GM12874 (cell line): ENCODE measurements around the gene GLT6D1.

Experiments used
- TF ChIP-seq, protein P1 (sequence below): IDR thresholded peaks from 2 replicates; pipeline ENCODE4 v1.5.1; 2011; ENCODE audit warnings: low read depth, mild to moderate bottlenecking, control low read depth, low read length, moderate library complexity; ENCODE audit not compliant: insufficient read depth

GLT6D1 gene

DNA sequence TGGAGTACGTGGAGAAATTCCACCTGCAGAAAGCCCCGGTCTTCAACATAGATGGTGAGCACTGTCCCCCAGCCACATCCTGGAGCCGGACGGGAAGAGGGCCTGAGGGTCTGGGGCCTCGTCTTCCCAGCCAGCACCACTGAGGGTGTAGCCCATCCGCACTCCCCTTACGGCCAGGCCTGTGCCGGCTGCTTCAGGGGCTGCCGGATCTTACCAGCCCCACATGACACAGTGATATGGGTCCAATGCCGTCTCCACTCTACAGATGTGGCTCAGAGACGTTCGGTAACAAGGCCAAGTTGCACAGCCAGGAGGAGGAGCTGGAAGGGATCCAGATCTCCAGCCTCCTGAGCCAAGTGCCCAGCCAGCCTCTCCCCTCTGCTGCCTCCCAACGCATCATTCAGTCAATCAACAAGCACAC, 21.3 kb downstream of the GLT6D1 start:
- TF ChIP-seq, protein P1, sequence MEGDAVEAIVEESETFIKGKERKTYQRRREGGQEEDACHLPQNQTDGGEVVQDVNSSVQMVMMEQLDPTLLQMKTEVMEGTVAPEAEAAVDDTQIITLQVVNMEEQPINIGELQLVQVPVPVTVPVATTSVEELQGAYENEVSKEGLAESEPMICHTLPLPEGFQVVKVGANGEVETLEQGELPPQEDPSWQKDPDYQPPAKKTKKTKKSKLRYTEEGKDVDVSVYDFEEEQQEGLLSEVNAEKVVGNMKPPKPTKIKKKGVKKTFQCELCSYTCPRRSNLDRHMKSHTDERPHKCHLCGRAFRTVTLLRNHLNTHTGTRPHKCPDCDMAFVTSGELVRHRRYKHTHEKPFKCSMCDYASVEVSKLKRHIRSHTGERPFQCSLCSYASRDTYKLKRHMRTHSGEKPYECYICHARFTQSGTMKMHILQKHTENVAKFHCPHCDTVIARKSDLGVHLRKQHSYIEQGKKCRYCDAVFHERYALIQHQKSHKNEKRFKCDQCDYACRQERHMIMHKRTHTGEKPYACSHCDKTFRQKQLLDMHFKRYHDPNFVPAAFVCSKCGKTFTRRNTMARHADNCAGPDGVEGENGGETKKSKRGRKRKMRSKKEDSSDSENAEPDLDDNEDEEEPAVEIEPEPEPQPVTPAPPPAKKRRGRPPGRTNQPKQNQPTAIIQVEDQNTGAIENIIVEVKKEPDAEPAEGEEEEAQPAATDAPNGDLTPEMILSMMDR: no peak

DNA sequence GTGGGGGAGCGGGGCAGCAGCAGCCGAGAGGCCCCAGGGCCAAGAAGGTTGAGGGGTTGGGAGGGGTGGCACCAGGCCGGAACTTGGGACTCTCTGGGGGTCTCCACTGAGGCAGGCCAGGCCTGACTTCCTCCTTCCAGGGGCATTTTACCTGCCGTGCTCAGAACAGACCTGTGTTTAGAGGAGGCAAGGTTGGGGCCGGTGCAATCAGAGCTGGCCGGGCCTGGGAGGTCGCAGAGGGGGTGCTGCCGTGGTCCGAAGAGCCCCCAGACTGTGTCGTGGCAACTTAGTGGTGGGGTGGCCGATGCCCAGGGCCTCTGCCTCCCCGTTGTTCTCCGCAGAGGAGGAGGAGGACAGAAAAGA, 21.8 kb downstream of the GLT6D1 start:
- TF ChIP-seq, protein P1: no peak

DNA sequence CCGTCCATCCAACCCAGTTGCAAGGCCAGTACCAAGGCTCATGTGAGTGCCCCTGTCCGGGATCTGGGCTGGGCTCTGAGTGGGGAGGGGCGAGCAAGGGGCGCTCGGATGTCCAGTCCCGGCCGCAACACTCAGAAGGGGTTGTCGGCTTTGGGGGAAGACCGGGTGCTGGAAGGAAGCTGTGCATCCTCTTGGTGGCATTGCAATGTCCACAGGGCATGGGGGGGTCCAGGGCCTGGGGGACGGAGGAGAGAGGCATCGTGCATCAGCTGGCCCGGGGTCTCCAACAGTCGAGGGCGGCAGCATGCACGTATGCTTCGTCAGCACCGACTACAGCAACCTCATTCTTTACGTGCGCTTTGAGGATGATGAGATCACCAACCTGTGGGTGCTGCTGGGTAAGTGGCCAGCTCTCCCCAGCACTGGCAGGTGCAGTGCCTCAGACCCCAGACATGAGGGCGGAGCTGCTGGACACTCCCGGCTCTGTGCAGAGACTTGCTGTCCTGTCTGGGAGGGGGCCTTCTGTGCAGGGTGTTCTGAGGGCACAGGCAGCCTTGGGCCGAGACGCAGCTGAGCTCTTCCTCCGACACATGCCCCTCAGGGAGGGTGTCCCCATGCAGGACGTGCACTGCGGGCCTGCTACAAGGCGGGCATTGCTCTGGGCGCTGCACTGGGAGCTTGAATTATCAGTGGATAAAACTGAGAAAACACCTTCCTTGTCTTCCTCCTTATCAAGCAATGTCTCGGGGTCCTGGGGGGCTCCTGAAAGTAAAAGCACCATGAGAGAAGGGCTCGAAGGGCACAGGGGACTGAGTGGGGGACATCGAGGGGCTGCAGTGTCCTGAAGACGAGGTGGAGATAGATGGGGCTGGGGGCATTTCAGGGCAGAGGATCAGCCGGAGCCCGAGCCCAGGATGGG, 22.5 kb downstream of the GLT6D1 start:
- TF ChIP-seq, protein P1: no peak

DNA sequence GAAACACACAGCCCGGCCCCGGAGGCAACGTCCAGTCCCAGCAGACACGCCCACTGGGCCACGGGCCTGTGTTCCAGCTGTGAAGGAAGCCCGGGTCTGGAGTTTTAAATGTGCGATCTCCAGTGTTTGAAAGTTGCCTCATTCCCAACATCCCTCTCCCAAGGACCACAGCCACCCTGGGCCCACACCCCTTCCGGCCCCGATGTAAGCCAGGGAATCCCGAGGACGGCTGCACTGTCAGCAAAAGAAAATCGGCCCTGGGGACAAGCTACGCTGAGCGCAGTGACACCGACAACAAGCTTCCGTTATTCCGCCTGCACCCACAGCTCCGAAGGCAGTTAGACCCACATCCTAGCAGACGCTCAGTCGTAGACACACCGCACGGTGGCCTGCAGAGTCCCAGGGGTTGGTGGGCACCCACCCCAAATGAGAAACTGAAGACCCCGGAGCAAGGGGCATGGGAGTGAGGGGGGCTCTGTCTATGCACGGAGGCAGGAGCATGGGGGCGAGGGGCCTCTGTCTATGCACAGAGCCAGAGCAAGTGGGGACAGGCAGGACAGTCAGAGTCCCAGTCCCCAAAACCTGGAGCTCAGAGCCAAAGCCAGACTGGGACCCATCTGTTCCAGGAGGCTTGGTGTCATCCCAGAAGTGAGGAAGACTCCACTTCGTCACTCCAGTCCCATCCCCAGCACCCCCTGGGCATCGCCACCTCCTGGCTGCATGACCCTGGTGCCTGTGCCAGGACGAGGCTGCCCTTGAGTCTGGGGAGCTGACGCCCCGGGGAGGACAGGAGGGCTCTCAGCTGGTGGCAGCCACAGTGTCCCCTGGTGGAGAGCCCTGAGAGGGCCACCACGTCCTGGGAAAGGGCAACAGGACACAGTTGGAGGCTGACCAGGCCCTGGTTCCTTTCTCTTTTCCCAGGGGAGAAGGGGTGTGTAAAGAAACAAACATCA, 23.4 kb downstream of the GLT6D1 start:
- TF ChIP-seq, protein P1: peak; percentile 8; the same call in 1 of the 2 replicates

DNA sequence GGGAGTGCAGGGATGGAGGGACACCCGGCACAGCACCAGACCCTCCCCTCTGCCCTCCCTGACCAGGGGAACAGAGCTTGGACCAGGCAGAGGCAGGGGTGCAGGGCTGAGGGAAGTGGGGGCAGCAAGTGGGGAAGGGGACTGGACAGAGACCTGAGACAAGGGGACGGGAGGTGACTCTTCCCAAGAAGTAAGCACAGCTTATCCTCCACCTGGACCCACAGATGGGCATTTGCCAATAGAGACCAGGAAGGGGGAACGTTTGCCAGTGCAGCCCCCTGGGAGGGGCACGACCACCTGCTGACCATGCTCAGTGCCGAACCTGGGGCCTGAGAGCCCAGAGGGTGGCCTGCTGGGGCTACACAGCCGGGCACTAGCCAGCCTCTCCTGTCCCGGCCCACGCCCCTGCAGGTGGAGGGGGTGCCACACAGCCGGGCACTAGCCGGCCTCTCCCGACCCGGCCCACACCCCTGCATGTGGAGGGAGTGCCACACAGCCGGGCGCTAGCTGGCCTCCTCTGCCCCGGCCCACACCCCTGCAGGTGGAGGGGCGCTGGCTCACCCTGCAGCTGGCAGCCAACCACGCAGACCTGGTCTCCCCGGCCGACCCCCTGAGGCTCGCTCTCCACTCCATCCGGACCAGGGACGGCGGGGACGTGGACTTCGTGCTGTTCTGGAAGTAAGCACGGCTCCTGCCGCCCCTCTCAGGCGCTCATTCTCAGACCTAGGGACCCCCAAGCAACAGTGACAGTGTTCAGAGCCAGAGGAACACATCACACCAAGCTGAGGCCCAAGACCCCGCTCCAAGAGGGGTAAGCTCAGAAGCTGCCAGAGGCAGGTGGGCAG, 24.3 kb downstream of the GLT6D1 start:
- TF ChIP-seq, protein P1: no peak

DNA sequence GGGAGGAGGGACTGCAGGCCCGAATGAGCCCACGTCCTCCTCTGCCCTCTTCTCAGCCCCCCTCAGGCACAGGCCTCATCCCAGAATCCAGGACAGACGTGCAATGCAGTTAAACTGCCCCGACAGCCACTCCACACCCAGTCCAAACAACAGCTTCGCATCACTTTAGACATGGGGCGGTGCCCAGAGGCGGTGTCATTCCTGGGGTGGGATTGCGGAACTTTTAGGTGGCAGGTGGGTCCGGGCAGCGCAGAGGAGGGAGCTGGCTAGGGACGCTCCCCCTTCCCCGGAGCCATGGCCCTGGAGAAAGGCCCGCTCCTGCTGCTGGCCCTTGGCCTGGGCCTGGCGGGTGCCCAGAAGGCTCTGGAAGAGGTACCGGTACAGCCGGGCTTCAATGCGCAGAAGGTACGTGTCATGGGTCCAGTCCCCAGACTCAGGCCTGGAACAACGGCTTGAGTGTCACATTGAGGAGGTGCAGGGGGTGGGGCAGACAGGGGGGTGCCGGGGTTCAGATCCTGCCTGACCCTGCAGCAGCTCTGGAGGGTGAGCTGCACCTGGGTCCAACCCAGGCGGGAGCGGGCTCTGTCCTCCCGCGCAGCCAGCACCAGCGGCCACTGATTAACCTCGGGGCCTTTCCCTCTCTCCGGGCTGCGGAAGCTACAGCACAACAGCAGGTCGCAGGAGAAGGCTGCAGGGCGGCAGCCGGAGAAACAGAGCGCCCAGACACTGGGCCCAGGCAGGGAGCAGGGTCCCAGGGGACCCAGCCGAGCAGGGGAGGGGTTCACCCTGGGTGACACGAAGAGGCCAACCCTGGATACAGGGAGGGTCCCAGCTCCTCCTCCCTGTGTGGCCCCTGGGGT, 25.2 kb downstream of the GLT6D1 start:
- TF ChIP-seq, protein P1: no peak
